NCI-H345 treated with DMSO at 0.1 percent for 48 hours (cell line): ENCODE measurements around the gene TTN.

Experiments used
- DNase-seq: peaks from one replicate; lab custom pipeline; 2025; ENCODE audit not compliant: unreplicated experiment; lab: John Stamatoyannopoulos, UW

The TTN gene

DNA sequence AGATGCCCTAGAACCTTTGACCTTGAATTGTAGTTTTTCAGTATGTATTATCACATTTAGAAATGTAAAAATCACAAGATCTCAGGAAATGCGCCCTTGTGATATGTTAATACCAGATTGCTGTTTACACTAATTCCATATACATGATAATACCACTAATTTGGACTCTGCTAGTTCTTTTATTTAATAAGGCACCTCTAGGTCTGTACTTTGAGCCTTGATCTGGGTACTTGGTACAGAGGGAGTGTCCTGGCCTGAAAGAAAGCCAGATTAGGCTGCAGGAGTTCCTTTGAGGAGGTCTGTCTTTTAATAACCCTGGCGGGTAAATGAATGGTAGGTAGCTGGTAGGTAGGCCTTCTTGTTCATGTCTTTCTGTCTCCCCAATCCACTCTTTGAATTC, 300.7 kb downstream of the TTN start:
- DNase-seq = no peak

DNA sequence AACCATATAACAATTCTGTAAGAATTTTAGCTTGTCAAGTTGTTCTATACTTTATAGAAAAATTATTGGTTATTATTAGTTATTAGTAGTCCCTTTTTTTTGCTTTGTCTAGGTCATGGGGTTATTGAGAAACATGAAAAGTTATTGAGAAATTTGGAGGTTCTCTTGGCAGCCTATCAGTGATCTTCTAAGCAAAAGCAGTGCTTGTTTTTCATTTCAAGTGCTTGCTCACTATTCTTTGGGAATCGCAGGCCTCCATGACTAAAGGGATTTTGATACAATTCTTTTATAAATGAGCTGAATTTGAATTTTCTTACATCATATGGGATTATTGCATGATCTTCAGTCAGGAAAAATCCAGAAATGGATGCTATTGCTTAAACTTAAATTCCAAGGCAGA, 301.1 kb downstream of the TTN start:
- DNase-seq = no peak

- DNase-seq = no peak
These were observed 304.5 kb downstream of the TTN start for GRCh38 chr2:178502751-178503150.

GRCh38 chr2:178499640-178500039, 307.6 kb downstream of the TTN start:
- no peak for DNase-seq

GRCh38 chr2:178498137-178498536, 309.1 kb downstream of the TTN start:
- no peak for DNase-seq

DNA sequence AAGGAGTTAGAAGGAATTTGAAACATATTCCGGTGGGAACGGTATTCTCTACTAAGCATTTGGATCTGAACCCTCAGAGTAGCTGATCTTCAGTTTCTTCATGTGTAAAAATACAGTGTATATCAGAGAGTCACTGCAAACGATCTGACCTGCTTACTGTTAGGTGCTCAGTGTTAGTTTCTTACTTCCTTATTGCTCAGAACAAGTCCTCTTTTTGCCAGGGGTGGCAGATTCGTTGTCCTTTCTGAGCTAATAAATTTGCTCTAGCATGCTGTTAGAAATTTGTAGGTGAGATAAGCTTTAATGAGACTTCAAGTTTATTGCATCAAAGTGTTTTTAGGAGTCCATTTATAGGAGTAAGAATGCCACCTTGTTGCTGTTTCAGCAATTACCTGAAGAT, 311.2 kb downstream of the TTN start:
- no peak for DNase-seq

DNA sequence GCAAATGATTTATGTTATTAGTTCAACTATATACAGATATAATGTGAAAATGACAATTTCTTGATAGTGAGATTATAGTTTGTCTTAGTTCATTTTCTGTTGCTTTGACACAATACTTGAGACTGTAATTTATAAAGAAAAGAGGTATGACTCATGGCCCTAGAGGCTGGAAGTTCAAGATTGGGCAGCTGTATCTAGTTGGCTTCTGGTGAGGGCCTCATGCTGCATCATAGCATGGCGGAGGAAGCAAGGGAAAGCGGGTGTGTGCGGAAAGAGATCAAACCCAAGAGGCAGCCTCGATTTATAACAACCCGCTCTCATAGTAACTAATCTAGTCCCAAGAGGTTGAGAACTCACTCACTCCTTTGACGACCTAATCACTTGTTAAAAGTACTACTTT, 315.6 kb downstream of the TTN start:
- no peak for DNase-seq

DNA sequence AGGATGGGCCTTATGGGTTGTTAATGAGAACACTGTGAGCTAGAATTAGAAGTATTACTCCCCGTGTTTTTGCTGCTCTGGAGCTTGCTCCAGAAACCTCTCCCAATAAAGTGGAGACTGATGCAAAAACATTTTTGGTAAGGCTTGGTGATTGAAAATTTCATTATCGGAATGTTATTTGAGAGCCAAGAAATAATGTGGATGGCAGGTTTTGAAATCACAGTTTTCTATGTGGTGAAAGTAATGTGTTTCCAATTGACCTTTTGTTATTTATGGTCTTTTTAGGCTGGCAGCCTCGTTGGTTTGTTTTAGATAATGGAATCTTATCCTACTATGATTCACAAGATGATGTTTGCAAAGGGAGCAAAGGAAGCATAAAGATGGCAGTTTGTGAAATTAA, 321.9 kb downstream of the TTN start:
- no peak for DNase-seq

DNA sequence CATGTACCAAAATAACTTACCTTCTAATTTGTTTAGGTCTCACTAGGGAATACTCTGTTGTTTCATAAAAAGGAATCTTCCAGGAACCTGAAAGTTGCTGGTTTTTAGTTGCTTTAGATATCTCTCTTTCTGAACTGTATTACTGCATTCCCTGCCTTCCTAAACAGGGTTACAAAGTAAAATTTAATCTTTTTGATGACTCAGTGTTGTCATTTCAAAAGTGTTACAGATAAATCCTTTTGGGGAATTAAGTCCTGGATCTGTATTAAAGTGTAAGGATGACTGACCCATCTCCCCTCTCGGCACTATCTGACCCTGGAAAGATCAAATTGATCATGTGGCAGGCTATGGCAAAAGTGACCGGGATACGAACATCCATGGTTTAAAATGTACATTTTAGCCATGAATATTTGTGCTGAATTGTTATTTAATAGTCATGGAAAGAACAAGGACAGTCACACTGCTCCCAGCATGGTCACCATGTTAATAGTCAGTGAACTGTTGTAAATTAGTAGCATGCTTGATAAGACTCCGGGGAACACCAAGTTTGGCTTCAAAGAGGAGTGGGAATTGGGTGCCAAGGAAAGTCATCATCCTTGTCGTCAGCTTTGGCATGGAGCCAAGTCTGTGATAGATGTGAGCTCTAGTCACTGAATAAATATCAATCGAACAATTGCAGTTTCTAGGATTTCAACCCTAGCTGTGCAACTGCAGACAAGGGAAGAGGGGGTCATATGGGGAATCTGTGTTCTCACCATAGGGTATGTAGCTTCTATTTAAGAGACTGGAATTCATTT, 322.8 kb downstream of the TTN start:
- peak; percentile 85 for DNase-seq

DNA sequence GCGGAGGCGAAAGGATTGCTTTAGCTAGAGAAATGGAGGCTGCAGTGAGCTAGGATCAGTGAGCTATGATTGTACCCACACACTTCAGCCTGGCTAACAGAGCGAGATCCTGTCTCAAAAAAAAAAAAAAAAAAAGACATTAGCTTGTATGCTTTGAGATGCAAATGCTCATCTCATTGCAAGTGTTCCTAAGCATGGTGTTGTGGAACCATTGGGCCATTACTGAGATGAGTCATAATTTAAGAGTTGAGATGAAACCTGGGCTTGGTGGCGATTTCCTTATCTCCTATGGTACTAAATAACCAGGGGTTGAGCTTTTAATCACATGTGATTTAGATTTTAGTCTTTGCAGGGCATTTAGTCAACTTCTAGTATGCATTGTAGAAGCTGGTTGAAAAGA, 324.8 kb downstream of the TTN start:
- no peak for DNase-seq

- DNase-seq = peak; percentile 69
These were observed 326.7 kb downstream of the TTN start, which contains the start of gene PLEKHA3 for GRCh38 chr2:178480227-178481181. PLEKHA3 (plus strand) TSS chr2:178480457; CDS start chr2:178480870, 413 bp downstream.

- no peak for DNase-seq
These were observed 327.4 kb downstream of the TTN start for GRCh38 chr2:178479758-178480226.

DNA sequence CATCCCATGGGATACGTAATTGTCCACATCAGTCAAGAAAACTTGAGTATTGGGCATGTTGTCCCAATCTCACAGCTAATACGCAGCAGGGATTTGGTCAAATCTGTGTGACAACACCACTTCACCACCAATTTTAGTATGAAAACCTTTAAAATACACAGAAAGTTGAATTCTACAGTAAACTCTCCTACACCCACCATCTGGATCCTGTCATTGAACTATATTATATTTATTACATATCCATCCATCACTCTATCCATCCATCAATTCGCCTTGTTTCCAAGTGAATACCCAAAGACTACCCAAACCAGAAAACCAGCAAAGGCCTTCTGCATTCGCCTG, 328.0 kb downstream of the TTN start:
- DNase-seq = no peak

GRCh38 chr2:178478439-178479274, 328.6 kb downstream of the TTN start, which contains the start of gene FKBP7:
FKBP7 (minus strand) TSS chr2:178478600; CDS start chr2:178478499, 101 bp downstream.
- peak; percentile 80 for DNase-seq

DNA sequence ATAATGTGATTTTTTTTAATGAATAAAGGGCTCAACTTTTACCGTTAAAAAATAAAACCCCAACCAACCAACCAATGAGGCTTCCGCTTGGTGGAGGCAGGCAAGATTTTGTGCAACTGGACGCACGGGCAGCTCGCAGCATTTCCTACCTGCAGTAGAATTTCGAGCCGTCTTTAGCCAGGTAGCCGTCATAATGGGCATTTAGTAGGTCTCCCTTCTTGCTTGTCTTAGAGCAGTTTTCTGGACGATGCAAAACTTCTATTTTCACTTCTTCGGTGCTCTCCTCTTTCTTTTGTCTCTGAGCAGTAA, 329.1 kb downstream of the TTN start:
- DNase-seq = no peak

DNA sequence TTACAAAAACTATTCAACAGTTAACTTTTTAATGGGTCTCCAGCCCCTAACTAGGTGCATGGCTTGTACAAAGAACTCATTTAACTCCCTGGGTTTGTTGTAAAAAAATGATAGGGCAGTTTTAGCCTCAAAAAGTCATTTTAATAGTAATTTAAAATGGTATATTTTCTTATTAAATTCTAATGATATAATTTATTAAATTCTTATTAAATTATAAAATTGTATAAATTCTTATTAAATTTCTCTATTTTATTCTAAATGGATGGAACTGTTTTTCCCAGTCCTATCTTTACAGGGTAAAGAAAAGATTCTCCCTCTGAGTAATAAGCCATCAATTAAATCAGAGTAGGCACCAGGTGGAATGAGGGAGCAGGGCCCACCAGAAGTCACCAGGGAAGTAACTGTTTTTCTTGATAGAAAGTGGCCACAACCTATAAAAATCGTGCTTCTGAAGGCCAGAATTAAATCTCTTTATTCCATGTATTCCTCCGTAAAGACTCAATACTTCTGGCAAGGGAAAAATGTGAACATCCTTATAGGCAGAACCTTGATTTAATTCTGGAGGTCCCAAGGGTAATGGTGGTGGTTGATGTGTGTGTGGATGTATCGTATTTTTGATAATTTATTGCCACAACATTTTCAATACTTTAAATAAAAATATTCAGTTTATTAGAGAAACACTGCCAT, 329.6 kb downstream of the TTN start:
- DNase-seq = no peak

- no peak for DNase-seq
These were observed 330.7 kb downstream of the TTN start for GRCh38 chr2:178476477-178476876.
